ENCODE measurements around the gene C17orf75. TPM values are rescaled to one million over a fixed set of nuclear protein-coding genes. Genes with fewer than 3 reads are reported as not detected.

Gene C17orf75
- total and polyA plus RNA-seq, 2 donors (not counting 1 experiment from before 2014, with no cell fraction given): 11.3 to 24.5 TPM

DNA sequence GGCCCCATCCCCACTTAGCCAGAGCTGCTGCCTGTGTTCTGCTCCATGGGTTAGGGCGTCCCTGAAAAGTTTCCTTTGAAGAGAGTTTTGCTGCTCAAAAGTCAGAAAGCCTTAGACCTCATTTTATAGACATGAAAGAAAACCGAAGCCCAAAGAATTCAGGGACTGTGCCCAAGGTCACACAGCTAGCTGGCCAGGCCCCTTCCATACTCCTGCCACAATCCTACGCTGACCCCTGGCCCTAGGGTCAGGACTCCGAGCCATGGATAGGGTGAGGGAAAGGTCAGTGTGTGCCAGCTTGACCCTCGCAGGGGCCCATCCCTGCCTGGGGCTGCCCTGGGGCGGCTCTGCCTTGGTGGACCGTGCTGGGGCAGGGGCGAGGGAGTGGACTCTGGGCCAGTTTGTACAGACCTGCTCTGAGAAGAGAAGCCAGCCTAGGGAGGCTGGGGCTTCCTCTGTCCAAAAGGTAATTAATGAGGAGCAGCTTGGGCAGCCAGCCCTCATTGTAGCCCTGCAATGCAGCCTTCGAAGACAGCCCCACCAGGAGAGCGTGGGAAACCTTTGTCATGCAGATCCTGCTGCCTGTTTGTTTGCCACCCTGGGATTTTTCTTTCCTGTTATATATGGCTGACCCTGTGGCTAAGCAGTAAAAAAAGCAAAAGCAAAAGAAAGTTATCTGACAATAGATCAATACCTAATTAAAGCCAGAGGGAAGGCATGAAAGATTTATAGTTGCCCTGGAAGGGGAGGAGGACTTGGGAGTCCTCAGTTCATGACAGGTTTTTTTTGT lies 38.9 kb downstream of the C17orf75 start:
- CTCF ChIA-PET: no interaction called here

DNA sequence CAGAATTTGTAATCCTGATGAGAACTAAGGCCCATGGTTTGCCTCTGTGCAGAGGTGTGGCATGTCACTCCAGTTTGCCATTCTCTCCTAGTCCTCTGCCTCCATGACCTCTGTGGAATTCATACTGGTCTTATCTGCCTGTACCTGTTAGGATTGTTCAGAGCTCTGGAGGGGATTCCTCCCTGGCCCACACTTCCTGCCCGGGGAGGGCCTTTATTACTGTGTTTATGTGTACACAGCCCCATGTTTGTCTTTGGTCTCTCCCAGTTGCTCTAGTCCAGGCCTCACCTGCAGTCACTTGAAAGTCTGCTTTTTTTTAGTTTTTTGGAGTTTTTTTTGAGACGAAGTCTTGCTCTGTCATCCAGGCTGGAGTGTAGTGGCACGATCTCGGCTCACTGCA lies 39.9 kb downstream of the C17orf75 start:
- POLR2A ChIA-PET: no interaction called here
- no peak overlapping the region for H3K27ac ChIP-seq (ENCODE audit: low read length in 2 of 2)
- H3K9me3 ChIP-seq (ENCODE audit: control extremely low read depth in 1 of 3, control insufficient read depth in 2 of 3, insufficient read depth in 1 of 3, low read length in 2 of 3): no peaks in the 10 kb centered on the region
- H3K27ac Mint-ChIP-seq: no peak overlapping the region
- H3K4me3 ChIP-seq (ENCODE audit: control extremely low read depth in 1 of 5, extremely low read depth in 1 of 5, insufficient read depth in 1 of 5, low read depth in 2 of 5, low read length in 4 of 5): no peak overlapping the region
- no peaks in the 10 kb centered on the region for H3K79me2 ChIP-seq (ENCODE audit: control insufficient read depth, insufficient read depth, low read length)
- H3K27me3 ChIP-seq (replicated peaks in 1 of 4; ENCODE audit: control extremely low read depth in 1 of 4, control insufficient read depth in 3 of 4, insufficient read depth in 4 of 4, low read length in 3 of 4): no peaks in the 10 kb centered on the region
- WGBS (ENCODE audit: insufficient coverage): 100% methylated on average over 1 of the region's 4 CpGs
- H3K4me1 Mint-ChIP-seq: no peaks in the 10 kb centered on the region
- CTCF ChIA-PET: no interaction called here
- ATAC-seq (ENCODE audit: low read depth) (no peak), DNase-seq (no peak)
- H3K9ac ChIP-seq (ENCODE audit: low read length): no peak overlapping the region
- intact Hi-C loops (cut with micrococcal nuclease): no loop called here
- no peaks in the 10 kb centered on the region for H4K20me1 ChIP-seq (ENCODE audit: control insufficient read depth, insufficient read depth, low read length, poor library complexity, severe bottlenecking)
- no peak overlapping the region for H2AFZ ChIP-seq (ENCODE audit: insufficient read depth, low read depth, low read length, poor library complexity, severe bottlenecking)
- no peak for TF ChIP-seq EZH2 (IDR thresholded peaks at IDR 0.05; ENCODE audit: borderline replicate concordance, insufficient read depth, low read depth, low read length, poor library complexity, severe bottlenecking)
- TF ChIP-seq, protein P1, sequence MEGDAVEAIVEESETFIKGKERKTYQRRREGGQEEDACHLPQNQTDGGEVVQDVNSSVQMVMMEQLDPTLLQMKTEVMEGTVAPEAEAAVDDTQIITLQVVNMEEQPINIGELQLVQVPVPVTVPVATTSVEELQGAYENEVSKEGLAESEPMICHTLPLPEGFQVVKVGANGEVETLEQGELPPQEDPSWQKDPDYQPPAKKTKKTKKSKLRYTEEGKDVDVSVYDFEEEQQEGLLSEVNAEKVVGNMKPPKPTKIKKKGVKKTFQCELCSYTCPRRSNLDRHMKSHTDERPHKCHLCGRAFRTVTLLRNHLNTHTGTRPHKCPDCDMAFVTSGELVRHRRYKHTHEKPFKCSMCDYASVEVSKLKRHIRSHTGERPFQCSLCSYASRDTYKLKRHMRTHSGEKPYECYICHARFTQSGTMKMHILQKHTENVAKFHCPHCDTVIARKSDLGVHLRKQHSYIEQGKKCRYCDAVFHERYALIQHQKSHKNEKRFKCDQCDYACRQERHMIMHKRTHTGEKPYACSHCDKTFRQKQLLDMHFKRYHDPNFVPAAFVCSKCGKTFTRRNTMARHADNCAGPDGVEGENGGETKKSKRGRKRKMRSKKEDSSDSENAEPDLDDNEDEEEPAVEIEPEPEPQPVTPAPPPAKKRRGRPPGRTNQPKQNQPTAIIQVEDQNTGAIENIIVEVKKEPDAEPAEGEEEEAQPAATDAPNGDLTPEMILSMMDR (IDR thresholded peaks at IDR 0.05): no peak
- no peaks in the 10 kb centered on the region for H3K4me1 ChIP-seq (ENCODE audit: control insufficient read depth in 2 of 2, insufficient read depth in 2 of 2, low read length in 2 of 2)
- H3K27me3 Mint-ChIP-seq: peaks cover 12% of the 10 kb centered on the region
- no peaks in the 10 kb centered on the region for H3K9me3 Mint-ChIP-seq (ENCODE audit: insufficient read depth)
- no peak overlapping the region for H3K4me2 ChIP-seq (replicated peaks; ENCODE audit: low read depth, low read length, poor library complexity, severe bottlenecking)
- no peaks in the 10 kb centered on the region for H3K36me3 ChIP-seq (replicated peaks in 1 of 2; ENCODE audit: control extremely low read depth in 1 of 2, control insufficient read depth in 1 of 2, extremely low read depth in 1 of 2, insufficient read depth in 2 of 2, low read length in 1 of 2)
- no peak overlapping the region for H3K4me3 Mint-ChIP-seq

More for the DNA sequence above, 38.9 kb downstream of the C17orf75 start:
- H3K9me3 Mint-ChIP-seq (ENCODE audit: insufficient read depth): no peaks in the 10 kb centered on the region
- DNase-seq: no peak
- H3K36me3 ChIP-seq (replicated peaks in 1 of 2; ENCODE audit: control extremely low read depth in 1 of 2, control insufficient read depth in 1 of 2, extremely low read depth in 1 of 2, insufficient read depth in 2 of 2, low read length in 1 of 2): no peaks in the 10 kb centered on the region
- no peaks in the 10 kb centered on the region for H3K79me2 ChIP-seq (ENCODE audit: control insufficient read depth, insufficient read depth, low read length)
- H3K27me3 Mint-ChIP-seq: peaks cover 16% of the 10 kb centered on the region
- H3K9me3 ChIP-seq (ENCODE audit: control extremely low read depth in 1 of 3, control insufficient read depth in 2 of 3, insufficient read depth in 1 of 3, low read length in 2 of 3): no peaks in the 10 kb centered on the region
- H4K20me1 ChIP-seq (ENCODE audit: control insufficient read depth, insufficient read depth, low read length, poor library complexity, severe bottlenecking): no peaks in the 10 kb centered on the region
- H3K4me2 ChIP-seq (replicated peaks; ENCODE audit: low read depth, low read length, poor library complexity, severe bottlenecking): no peak overlapping the region
- no peak overlapping the region for H3K9ac ChIP-seq (ENCODE audit: low read length)
- no peak overlapping the region for H3K27ac ChIP-seq (ENCODE audit: low read length in 2 of 2)
- TF ChIP-seq, protein P1 (IDR thresholded peaks at IDR 0.05): no peak
- TF ChIP-seq EZH2 (IDR thresholded peaks at IDR 0.05; ENCODE audit: borderline replicate concordance, insufficient read depth, low read depth, low read length, poor library complexity, severe bottlenecking): no peak
- H3K4me3 Mint-ChIP-seq: no peak overlapping the region
- H2AFZ ChIP-seq (ENCODE audit: insufficient read depth, low read depth, low read length, poor library complexity, severe bottlenecking): no peak overlapping the region
- ATAC-seq (ENCODE audit: low read depth): no peak
- H3K4me1 Mint-ChIP-seq: no peaks in the 10 kb centered on the region
- H3K4me3 ChIP-seq (ENCODE audit: control extremely low read depth in 1 of 5, extremely low read depth in 1 of 5, insufficient read depth in 1 of 5, low read depth in 2 of 5, low read length in 4 of 5): no peak overlapping the region
- POLR2A ChIA-PET: no interaction called here
- H3K27ac Mint-ChIP-seq: no peak overlapping the region
- intact Hi-C loops (cut with micrococcal nuclease): no loop called here
- WGBS (ENCODE audit: insufficient coverage): 97% methylated on average over 10 of the region's 10 CpGs
- H3K4me1 ChIP-seq (ENCODE audit: control insufficient read depth in 2 of 2, insufficient read depth in 2 of 2, low read length in 2 of 2): no peaks in the 10 kb centered on the region
- H3K27me3 ChIP-seq (replicated peaks in 1 of 4; ENCODE audit: control extremely low read depth in 1 of 4, control insufficient read depth in 3 of 4, insufficient read depth in 4 of 4, low read length in 3 of 4): no peaks in the 10 kb centered on the region
